Esophagus mucosa (tissue), 1 donor: Measurements from ENCODE around the gene ATP8B2. TPM values are rescaled to one million over a fixed set of nuclear protein-coding genes. Genes with fewer than 3 reads are reported as not detected.
"Not testable (repeated sequence)": the region's sequence is repeated elsewhere in the genome, so short reads cannot be mapped to it uniquely, and the experiment has no call there.

Experiments used
- ATAC-seq: fragments of 200-7000 bp; cut with Tn5 transposase; one replicate; pipeline ENCODE4 v1.9.1; 2020
- total RNA-seq: library from RNA; stranded (reverse); gene quantifications from one replicate; pipeline ENCODE4 v1.2.4, GENCODE V29; 2023
- donor health status: DM: yes; HTN: yes; CAD: no.

The ATP8B2 gene
- total RNA-seq, 1 donor from 2014 or later = 3.7 TPM

DNA sequence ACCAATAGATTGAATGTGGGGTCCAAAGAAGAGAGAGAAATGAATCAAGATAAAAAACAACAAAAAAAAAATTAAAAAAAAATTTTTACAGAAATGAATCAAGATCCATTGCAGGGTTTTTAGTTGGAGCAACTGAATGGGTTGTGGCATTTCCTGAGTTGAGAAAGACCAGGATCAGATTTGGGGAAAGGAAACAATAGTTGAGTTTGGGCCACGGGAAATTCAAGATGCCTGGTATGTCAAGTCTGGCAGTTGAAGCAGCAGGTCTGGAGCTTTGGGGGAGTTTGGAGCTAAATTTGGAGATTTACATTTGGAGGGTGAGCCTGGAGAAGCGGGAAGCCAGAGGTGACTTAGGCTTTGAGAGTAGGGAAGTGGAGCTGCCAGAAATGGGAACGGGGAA, 22.6 kb downstream of the ATP8B2 start:
- no peak for ATAC-seq

GRCh38 chr1:154348429-154349076, 23.2 kb downstream of the ATP8B2 start:
- ATAC-seq = no peak

- ATAC-seq = no peak
Observed at GRCh38 chr1:154349121-154349520, 23.8 kb downstream of the ATP8B2 start.

DNA sequence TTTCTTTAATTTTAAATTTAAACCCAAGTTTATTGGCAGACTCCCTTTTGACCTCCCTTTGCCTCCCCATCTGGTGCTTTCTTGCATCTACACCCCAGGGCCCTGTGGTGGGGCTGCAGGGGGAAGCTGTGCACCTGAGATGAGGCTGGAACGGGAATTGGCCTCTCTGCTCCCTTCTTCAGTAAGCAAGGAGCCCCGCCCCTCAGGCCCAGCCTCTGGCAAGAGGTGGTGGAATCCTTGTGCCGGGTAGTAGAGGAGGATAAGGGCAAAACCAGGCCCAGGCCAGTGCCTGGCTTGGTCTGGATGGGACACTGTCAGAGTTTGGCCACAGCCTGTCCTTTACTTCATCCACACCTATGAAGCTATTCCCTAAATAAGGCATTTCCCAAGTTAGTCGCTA, 25.1 kb downstream of the ATP8B2 start:
- ATAC-seq = no peak

- ATAC-seq = no peak
Observed at GRCh38 chr1:154351363-154352068, 26.2 kb downstream of the ATP8B2 start.

- ATAC-seq = no peak
Observed at GRCh38 chr1:154352245-154352580, 26.9 kb downstream of the ATP8B2 start.

GRCh38 chr1:154352581-154353459, 27.5 kb downstream of the ATP8B2 start:
- ATAC-seq = peak; percentile 25

- ATAC-seq = peak; percentile 61
Observed at GRCh38 chr1:154353460-154353904, 28.2 kb downstream of the ATP8B2 start.

DNA sequence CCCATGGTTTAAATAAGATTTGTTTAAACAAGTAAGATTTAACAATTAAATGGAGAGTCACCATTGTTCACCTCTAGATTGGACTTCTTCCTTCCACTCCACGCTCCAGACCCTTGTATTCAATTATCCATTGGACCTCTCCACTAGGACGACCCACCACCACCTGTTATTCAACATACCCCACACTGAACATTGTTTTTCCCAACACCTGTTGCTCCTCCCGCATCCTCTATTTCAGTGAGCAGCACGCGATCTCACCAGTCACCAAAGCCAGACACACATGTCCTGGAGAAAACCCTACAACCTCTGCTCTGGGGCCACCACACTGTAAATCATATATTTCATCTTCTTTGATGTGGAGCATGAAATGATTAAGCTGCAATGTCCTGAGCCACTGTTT, 28.6 kb downstream of the ATP8B2 start:
- ATAC-seq = no peak

- ATAC-seq = no peak
Observed at GRCh38 chr1:154358519-154358918, 33.2 kb downstream of the ATP8B2 start.

GRCh38 chr1:154360288-154360687, 35.0 kb downstream of the ATP8B2 start:
- no peak for ATAC-seq

GRCh38 chr1:154360881-154361280, 35.6 kb downstream of the ATP8B2 start:
- ATAC-seq = not testable (repeated sequence)

GRCh38 chr1:154361357-154361756, 36.0 kb downstream of the ATP8B2 start:
- no peak for ATAC-seq

GRCh38 chr1:154371436-154371835, 46.1 kb downstream of the ATP8B2 start:
- no peak for ATAC-seq

GRCh38 chr1:154373777-154374357, 48.5 kb downstream of the ATP8B2 start:
- not testable (repeated sequence) for ATAC-seq

- ATAC-seq = no peak
Observed at GRCh38 chr1:154379301-154379700, 54.0 kb downstream of the ATP8B2 start.

GRCh38 chr1:154384650-154385489, 59.5 kb downstream of the ATP8B2 start:
- peak; percentile 59 for ATAC-seq

DNA sequence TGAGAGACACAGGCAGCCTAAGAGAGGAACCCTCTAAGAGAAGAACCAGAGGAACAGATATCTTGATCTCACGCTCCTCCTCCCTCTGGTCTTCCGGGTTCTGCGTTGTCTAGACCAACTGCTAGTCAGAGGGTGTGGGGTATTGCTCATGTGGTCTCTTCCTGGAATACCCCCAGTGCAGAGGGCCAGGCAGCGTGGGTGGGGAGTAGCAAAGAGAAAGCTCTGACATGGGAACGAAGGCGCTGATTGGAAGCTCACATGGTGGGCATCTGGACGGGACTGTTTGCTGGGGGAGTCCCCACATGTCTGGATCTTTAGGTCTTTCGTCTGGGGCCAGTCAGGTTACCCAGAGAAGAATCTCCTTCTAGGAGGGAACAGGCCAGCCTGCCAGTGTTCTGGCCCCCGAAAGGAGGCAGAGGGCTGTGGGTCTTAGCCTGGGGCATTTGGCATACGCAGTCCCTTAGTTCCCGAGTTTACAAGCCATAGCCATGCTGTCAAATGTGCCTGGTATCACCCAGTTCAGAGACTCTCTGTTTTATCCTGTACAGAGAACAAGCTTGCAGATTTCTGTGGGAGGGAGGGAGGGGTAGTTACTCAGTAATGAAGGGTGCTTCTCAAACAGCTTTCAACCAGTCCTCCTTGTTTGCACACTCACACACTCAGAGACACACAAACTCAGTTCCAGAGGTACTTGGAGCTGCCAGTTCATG, 61.5 kb downstream of the ATP8B2 start:
- peak; percentile 23 for ATAC-seq

DNA sequence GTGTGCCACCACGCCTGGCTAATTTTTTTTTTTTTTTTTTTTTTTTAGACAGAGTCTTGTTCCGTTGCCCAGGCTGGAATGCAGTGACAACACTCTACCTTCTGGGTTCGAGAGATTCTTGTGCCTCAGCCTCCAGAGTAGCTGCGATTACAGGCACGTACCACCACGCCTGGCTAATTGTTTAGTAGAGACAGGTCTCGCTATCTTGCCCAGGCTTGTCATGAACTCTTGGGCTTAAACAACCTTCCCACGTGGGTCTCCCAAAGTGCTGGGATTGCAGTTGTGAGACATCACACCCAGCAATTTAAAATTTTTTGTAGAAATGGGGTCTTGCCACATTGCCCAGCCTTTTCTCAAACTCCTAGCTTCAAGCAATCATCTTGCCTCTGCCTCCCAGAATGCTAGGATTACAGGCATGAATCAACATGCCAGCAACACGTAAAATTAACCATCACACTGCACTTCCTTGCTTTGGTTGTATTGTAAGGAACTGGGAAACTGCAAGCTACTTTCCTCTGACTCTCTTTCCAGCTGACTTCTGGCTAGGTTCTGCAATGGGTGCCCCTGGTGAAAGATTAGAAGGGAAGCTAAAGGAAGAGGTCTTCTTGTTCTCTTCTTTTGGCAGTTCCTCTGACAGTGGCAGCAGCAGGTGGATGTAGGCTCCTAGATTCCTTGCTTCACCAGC, 65.9 kb downstream of the ATP8B2 start:
- peak; percentile 82 for ATAC-seq

GRCh38 chr1:154398141-154398540, 72.8 kb downstream of the ATP8B2 start:
- peak; percentile 54 for ATAC-seq

DNA sequence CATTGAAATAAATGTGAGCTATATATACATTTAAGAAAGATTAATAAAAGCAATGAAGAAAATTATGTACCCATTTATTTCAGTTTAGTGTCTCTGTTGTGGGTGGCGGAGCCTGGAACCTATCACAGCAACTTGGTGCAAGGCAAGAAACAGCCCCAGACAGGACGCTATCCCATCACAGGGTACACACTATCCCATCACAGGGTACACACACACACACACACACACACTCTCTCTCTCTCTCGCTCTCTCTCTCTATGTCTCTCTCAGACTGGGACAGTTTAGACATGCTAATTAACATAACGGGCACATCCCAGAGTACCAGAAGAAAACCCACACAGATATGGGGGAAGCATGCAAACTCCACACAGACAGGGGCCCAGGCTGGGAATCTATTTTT, 73.4 kb downstream of the ATP8B2 start:
- ATAC-seq = no peak
